ENCODE results near the gene IQCH. TPM values are rescaled to one million over a fixed set of nuclear protein-coding genes. Genes with fewer than 3 reads are reported as not detected.

IQCH gene
- total RNA-seq, 1 donor from 2014 or later, result 2.8 TPM

DNA sequence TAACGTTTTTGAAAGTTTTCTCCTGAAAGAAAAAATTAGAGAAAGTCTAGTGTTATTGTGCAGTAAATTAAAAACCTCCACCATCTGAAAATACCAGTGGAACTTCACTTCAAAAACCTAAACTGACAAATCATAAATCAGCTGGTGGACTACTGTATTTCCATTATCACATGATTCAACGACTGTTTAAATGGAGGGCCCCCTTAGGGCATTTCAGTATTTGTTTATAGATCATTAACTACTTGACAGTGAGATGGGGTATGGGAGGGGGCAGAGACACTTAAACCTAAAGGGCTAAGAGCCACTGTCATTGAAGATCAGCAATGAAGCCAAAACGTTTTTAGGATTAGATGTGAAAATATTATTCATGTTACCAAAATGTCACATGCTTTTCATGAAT lies 257.6 kb downstream of the IQCH start:
- no peaks in the 10 kb centered on the region for H3K27me3 Mint-ChIP-seq (ENCODE audit: low read depth)

DNA sequence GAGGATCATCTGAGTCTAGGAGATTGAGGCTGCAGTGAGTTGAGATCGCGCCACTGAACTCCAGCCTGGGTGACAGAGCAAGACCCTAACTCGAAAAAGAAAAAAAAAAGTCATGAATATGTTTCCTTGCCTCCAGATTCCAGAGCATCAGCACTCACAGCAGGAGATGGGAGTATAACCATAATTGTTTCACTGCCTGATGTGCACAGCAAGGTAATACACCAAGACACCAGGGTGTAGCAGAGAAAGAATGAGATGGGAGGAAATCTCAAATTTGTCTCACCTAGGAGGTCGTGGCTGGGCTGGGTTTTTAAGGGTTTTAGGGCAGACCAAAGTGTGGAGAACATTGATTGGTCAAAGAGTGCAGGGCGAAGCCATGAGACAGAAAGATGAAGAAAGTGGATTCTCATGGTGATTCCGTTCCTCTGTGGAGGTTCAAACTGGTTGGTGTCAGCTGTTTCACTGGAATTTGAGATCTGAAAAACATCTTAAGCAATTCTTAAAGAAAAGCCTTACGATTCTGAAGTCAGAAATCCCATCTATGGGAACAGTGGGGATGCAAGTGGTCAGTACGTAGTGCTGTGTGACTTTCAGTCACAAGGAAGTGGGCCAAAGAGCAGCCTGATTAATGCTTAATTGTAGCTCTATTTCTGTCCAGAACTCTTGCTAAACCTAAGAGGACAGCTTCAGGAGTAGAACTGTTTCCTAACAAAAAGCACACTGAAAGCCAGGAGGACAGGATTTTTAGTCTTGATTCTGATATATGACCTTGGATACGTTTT lies 258.5 kb downstream of the IQCH start:
- no peak for DNase-seq (ENCODE audit: low read depth, low spot score)
- Mint-ChIP-seq H3K27me3 (ENCODE audit: low read depth) (no peaks in the 10 kb centered on the region), H3K4me3 (no peak overlapping the region), H3K36me3 (ENCODE audit: low read depth) (no peaks in the 10 kb centered on the region), H3K9me3 (no peaks in the 10 kb centered on the region), H3K4me1 (no peaks in the 10 kb centered on the region), H3K27ac (ENCODE audit: unreplicated experiment) (no peak overlapping the region)
- TF ChIP-seq, protein P1, sequence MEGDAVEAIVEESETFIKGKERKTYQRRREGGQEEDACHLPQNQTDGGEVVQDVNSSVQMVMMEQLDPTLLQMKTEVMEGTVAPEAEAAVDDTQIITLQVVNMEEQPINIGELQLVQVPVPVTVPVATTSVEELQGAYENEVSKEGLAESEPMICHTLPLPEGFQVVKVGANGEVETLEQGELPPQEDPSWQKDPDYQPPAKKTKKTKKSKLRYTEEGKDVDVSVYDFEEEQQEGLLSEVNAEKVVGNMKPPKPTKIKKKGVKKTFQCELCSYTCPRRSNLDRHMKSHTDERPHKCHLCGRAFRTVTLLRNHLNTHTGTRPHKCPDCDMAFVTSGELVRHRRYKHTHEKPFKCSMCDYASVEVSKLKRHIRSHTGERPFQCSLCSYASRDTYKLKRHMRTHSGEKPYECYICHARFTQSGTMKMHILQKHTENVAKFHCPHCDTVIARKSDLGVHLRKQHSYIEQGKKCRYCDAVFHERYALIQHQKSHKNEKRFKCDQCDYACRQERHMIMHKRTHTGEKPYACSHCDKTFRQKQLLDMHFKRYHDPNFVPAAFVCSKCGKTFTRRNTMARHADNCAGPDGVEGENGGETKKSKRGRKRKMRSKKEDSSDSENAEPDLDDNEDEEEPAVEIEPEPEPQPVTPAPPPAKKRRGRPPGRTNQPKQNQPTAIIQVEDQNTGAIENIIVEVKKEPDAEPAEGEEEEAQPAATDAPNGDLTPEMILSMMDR (conservative IDR thresholded peaks at IDR 0.05), result no peak

More for the DNA sequence above, 257.6 kb downstream of the IQCH start:
- Mint-ChIP-seq H3K36me3 (ENCODE audit: low read depth) (no peaks in the 10 kb centered on the region), H3K4me3 (no peak overlapping the region), H3K4me1 (no peaks in the 10 kb centered on the region), H3K27ac (ENCODE audit: unreplicated experiment) (no peak overlapping the region), H3K9me3 (no peaks in the 10 kb centered on the region)
- TF ChIP-seq, protein P1 (conservative IDR thresholded peaks at IDR 0.05), result no peak
- no peak for DNase-seq (ENCODE audit: low read depth, low spot score)

DNA sequence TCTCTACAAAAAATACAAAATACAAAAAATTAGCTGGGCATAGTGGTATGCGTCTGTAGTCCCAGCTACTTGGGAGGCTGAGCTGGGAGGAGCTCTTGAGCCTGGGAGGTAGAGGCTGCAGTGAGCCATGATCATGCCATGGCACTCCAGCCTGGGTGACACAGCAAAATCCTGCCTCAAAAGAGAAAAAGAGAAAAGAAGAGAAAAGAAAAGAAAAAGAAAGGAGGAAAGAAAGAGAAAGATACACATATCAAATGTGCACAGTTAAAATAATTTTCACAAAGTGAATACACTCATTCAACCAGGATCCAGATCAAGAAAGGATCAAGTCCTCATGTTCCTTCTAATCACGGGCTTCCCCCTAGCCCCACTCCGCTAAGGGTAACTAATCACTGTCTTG lies 260.5 kb downstream of the IQCH start:
- Mint-ChIP-seq H3K4me1 (no peaks in the 10 kb centered on the region), H3K9me3 (no peaks in the 10 kb centered on the region), H3K4me3 (no peak overlapping the region), H3K27ac (ENCODE audit: unreplicated experiment) (no peak overlapping the region), H3K27me3 (ENCODE audit: low read depth) (no peaks in the 10 kb centered on the region), H3K36me3 (ENCODE audit: low read depth) (no peaks in the 10 kb centered on the region)
- no peak for DNase-seq (ENCODE audit: low read depth, low spot score)
- TF ChIP-seq, protein P1 (conservative IDR thresholded peaks at IDR 0.05), result no peak

DNA sequence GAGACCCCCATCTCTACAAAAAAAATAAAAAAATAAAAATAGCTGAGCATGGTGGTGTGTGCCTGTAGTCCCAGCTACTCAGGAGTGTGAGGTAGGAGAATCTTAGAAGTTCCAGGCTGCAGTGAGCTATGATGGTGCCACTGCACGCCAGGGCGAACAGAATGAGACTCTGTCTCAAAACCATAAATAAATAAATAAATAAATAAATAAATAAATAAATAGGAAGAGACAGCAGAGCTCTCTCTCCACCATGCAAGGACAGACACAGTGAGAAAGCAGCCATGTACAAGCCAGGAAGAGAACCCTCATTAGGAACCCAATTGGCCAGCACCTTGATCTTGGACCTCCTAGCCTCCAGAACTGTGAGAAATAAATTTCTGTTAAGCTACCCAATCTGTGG lies 261.0 kb downstream of the IQCH start:
- no peak overlapping the region for H3K4me3 Mint-ChIP-seq
- no peaks in the 10 kb centered on the region for H3K4me1 Mint-ChIP-seq
- no peaks in the 10 kb centered on the region for H3K36me3 Mint-ChIP-seq (ENCODE audit: low read depth)
- no peaks in the 10 kb centered on the region for H3K27me3 Mint-ChIP-seq (ENCODE audit: low read depth)
- DNase-seq (ENCODE audit: low read depth, low spot score), result no peak
- TF ChIP-seq, protein P1 (conservative IDR thresholded peaks at IDR 0.05), result no peak
- no peak overlapping the region for H3K27ac Mint-ChIP-seq (ENCODE audit: unreplicated experiment)
- no peaks in the 10 kb centered on the region for H3K9me3 Mint-ChIP-seq

DNA sequence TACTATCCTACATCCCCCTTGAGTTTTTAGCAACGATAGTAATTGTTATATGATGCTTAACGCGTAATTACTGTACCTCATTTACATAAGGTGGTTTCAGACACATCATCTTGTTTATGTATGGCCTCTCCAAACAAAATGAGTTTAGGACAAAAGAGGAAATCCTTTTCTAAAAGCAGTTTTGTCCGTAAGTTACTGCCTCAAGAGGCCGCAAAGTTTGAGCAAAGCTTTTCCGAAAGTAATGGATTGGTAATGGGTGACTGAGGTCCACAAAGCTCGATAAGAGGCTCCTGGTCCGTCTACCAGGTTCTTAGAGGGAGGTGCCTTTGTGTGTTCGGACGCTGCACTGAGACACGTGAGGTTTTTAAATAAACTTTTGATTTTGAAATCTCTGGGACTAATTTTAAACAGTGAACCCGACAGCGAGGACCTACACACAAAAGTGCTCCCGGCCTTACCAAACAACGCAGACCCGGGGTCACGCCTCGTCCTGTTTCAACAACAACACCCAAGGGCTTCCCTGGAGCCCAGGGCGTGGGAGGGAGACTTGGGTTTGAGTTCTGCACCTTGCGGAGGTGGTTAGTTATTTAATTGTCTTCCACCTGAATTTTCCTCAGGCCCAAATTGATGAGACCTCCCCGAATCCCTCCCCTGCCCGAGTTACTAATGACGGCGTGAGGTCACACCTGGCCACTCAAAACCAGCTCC lies 265.9 kb downstream of the IQCH start:
- no peak overlapping the region for H3K27ac Mint-ChIP-seq (ENCODE audit: unreplicated experiment)
- no peaks in the 10 kb centered on the region for H3K27me3 Mint-ChIP-seq (ENCODE audit: low read depth)
- DNase-seq (ENCODE audit: low read depth, low spot score), result no peak
- TF ChIP-seq, protein P1 (conservative IDR thresholded peaks at IDR 0.05), result no peak
- no peaks in the 10 kb centered on the region for H3K36me3 Mint-ChIP-seq (ENCODE audit: low read depth)
- H3K4me3 Mint-ChIP-seq, result peak overlapping the region; percentile 83
- H3K4me1 Mint-ChIP-seq, result peaks cover 25% of the 10 kb centered on the region
- H3K9me3 Mint-ChIP-seq, result no peaks in the 10 kb centered on the region

Data from neural crest cell (in vitro differentiated cells).